ENCODE measurements around the gene PDS5B.

GRCh38 chr13:32548837-32549236, 37.4 kb upstream of the PDS5B start:
- TF ChIP-seq CTCF (IDR thresholded peaks at IDR 0.05 in 8 of 11, conservative IDR thresholded peaks at IDR 0.05 in 3 of 11) (no peak), POLR2AphosphoS5 (IDR thresholded peaks at IDR 0.05) (no peak), POLR2A (IDR thresholded peaks at IDR 0.05) (no peak)

Data from spleen (tissue), 7 donors.